Activated CD4-positive, CD25-positive, alpha-beta regulatory T cell treated with anti-CD3 and anti-CD28 coated beads, Interleukin-2, amount 50 U/mL, for 72 hours (primary cell): ENCODE measurements around the gene ADGRG1.
"Not testable (repeated sequence)": the region's sequence is repeated elsewhere in the genome, so short reads cannot be mapped to it uniquely, and the experiment has no call there.

ENCODE experiments used
- DNase-seq: peaks from one replicate; pipeline ENCODE4 v3.0.0; 2021

Gene ADGRG1

GRCh38 chr16:57704011-57704904, 75.8 kb downstream of the ADGRG1 start:
- DNase-seq: no peak

- DNase-seq: no peak
These were observed 76.7 kb downstream of the ADGRG1 start for GRCh38 chr16:57704905-57705852.

GRCh38 chr16:57706717-57707116, 78.3 kb downstream of the ADGRG1 start:
- no peak for DNase-seq

DNA sequence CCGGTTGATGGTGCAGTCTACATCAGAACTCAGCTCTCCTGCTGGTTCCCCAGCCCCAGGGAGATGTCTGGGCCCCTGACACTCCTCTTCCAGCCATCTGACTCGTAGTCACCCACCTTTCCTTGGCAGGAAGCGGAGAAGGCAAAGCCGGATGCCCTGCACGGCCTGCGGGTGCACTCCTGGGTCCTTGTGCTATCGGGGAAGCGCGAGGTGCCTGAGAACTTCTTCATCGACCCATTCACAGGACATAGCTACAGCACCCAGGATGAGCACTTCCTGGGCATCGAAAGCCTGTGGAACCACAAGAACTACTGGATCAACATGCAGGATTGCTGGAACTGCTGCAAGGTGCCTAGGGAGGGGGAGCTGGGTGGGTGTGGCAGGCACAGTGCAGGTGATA, 78.9 kb downstream of the ADGRG1 start:
- DNase-seq: no peak

- DNase-seq: no peak
These were observed 79.7 kb downstream of the ADGRG1 start for GRCh38 chr16:57708168-57708567.

GRCh38 chr16:57709663-57710062, 81.2 kb downstream of the ADGRG1 start:
- no peak for DNase-seq

DNA sequence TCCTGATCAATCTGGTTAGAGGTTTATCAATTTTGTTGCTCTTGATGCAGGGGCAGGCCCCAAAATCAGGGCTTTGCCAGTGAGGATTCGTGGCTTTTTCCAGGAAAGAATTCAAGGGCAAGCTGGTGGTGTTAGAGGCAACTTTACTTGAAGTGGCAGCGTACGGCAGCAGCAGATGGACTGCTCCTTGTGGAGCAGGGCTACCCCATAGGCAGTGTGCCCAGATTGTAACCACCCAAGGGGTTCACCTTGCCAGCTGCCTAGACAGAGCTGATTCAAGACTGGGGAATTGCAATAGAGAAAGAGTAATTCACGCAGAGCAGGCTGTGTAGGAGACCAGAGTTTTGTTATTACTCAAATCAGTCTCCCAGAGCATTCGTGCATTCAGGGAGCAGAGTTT, 82.9 kb downstream of the ADGRG1 start:
- DNase-seq: no peak

- DNase-seq: no peak
These were observed 83.6 kb downstream of the ADGRG1 start for GRCh38 chr16:57711993-57712392.

GRCh38 chr16:57712569-57712968, 84.1 kb downstream of the ADGRG1 start:
- not testable (repeated sequence) for DNase-seq

GRCh38 chr16:57713596-57713995, 85.2 kb downstream of the ADGRG1 start:
- DNase-seq: no peak

DNA sequence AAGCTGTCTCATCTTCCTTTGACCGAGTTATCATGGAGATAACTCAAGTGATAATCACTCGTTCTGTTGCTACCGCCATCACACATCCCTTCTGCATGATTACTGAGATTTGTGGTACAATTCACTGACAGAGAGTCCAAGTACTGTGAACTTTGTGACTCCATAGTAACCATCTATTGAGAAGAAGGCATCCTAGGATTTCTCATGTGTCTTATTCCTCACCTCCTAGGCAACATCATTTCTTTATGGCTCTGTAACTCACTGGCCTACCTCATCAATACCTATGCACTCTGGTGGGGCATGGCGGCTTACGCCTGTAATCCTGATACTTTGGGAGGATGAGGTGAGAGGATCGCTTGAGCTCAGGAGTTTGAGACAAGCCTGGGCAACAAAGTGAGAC, 85.6 kb downstream of the ADGRG1 start:
- DNase-seq: no peak
